Stimulated activated CD8-positive, alpha-beta memory T cell treated with anti-CD3 and anti-CD28 coated beads, Interleukin-4, amount 100 ng/mL, for 48 hours (primary cell): ENCODE data around the gene RGL1.

Source experiments
- DNase-seq: peaks from one replicate; pipeline ENCODE4 v3.0.0-alpha.2; 2020

RGL1 gene

DNA sequence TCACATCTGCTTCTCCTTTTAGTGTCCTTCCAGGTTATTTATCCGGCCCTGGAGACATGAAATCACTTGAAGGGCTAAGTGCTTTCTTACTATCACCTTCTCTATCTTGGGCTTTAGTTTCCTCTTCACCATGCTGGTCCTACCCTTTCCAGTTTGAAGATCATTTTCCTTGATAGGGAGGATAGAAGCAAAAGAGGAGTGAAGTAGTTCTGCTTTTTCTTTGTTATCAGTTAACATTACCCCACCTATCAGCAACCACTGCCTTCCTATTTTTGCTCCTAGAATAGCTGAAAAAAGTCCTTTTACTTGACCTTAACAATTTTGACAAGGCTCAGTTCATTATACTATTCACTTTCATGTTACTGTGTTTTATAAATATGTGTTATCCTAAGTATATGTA lies 19.4 kb downstream of the RGL1 start:
- DNase-seq, result no peak

GRCh38 chr1:183827801-183828200 lies 22.9 kb downstream of the RGL1 start:
- no peak for DNase-seq

- no peak for DNase-seq
Observed at GRCh38 chr1:183830389-183830788, 25.5 kb downstream of the RGL1 start.

- DNase-seq, result no peak
Observed at GRCh38 chr1:183831311-183831710, 26.4 kb downstream of the RGL1 start.

- DNase-seq, result no peak
Observed at GRCh38 chr1:183832459-183832858, 27.5 kb downstream of the RGL1 start.

DNA sequence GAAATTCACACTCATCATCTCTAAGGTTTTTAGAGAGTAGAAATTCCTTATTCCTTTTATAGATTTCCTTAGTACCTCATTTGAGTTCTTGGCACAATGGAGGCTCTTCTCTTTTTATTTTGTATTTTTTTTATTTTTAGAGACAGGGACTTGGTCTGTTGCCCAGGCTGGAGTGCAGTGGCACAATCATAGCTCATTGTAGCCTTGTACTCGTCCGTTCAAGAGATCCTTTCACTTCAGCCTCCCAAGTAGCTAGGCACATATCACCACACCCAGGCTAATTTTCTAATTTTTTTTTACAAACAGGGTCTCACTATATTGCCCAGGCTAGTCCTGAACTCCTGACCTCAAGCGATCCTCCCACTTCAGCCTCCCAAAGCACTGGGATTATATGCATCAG lies 29.6 kb downstream of the RGL1 start:
- DNase-seq, result no peak

GRCh38 chr1:183836598-183836997 lies 31.7 kb downstream of the RGL1 start:
- no peak for DNase-seq

- no peak for DNase-seq
Observed at GRCh38 chr1:183837062-183837461, 32.1 kb downstream of the RGL1 start.

- DNase-seq, result no peak
Observed at GRCh38 chr1:183838221-183838620, 33.3 kb downstream of the RGL1 start.

DNA sequence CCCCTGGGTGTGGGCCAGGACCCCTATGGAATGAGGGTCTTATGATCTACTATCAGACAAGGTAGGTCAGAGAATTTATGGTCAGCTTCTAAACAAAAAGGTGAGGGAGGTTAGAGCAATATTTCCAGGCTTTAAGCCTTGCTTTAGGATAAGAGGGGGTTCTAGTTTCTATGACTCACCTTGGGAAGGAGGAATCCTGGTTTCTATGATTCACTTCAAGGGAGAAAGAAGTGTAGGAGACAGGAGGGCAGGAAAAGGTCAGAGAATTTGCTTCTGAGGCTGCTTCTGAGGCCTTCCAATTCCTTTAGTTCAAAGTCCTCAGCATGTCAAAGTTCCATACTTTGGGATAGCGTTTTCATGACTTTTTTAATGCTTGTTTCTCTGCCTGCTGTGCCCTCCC lies 35.2 kb downstream of the RGL1 start:
- no peak for DNase-seq

GRCh38 chr1:183841550-183841949 lies 36.6 kb downstream of the RGL1 start:
- DNase-seq, result no peak

GRCh38 chr1:183841950-183842794 lies 37.3 kb downstream of the RGL1 start:
- peak; percentile 30 for DNase-seq

GRCh38 chr1:183842795-183843144 lies 37.9 kb downstream of the RGL1 start:
- no peak for DNase-seq

- DNase-seq, result no peak
Observed at GRCh38 chr1:183844806-183845205, 39.9 kb downstream of the RGL1 start.

DNA sequence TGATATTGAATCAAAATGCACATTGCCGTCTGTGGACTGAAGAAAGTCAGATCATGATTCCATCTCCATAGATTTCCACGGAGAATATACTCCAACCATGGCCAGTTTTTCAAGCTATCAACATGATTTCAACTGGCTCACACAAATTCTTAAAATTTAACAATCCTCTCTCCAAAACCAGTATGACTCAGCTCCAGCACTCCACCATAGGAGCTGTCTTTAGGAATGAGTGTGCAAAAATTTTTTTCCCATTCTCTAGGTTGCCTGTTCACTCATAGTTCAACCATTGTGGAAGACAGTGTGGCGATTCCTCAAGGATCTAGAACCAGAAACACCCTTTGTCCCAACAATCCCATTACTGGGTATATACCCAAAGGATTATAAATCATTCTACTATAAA lies 40.8 kb downstream of the RGL1 start:
- no peak for DNase-seq

- no peak for DNase-seq
Observed at GRCh38 chr1:183847641-183848040, 42.7 kb downstream of the RGL1 start.

GRCh38 chr1:183850852-183851251 lies 45.9 kb downstream of the RGL1 start:
- no peak for DNase-seq

DNA sequence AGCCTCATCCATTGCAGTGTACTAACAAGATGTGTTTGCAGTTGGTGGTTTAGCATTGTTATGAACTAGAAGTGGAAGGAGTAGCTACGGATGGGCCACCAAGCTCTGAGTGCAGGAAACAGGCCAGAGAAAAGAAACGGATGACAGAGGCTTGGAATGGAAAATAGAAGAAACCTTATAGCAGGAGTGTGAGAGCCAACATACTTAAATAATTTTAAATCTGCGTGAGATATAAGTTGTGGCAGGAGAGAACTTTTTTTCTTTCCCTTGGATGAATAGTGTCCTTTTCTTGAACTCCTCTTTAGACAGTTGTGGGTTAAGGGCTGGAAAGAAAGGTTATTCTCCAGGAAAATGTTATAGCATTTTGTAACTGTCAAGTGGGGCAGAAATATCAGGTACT lies 54.2 kb downstream of the RGL1 start:
- no peak for DNase-seq

DNA sequence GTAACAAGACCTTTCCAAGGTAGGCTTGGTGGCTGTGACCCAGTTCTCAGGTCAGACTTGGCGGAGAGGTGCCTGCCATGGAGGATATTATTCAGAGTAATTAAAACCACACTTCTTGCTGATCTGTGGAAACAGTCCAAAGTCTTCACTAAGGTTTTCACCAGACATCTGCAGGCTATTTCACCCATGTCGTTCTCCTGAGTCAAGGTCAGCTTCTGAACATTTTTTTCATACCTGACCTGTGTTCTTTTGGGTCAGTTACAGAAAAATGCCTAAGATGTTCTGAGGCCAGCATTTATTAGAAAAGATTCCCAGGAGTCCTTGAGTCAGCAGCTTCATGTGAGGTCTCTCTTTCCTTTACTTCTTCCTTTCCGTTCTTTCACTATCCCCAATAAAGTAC lies 54.9 kb downstream of the RGL1 start:
- no peak for DNase-seq

GRCh38 chr1:183862967-183863366 lies 58.0 kb downstream of the RGL1 start:
- DNase-seq, result no peak

DNA sequence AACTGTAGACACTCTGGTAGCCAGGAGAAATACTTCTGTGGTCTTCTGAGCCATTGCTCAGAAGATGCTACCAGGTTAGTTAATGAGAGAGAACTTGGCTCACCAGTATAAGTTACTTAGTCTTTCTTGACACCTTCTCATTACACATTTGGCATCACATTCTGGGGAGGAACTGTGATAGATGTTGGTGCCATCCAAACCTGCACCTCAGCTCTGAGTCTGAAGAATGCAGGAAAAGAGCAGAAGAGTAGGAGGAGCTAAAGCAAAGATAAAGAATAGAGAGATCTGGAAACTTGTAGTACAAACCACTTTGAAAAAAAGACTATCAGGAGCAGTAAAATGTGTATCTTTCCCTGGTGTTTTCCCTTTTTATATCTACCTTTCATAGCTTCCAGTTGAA lies 58.9 kb downstream of the RGL1 start:
- DNase-seq, result no peak

GRCh38 chr1:183864611-183865010 lies 59.7 kb downstream of the RGL1 start:
- DNase-seq, result no peak

- DNase-seq, result no peak
Observed at GRCh38 chr1:183869230-183869629, 64.3 kb downstream of the RGL1 start.

- no peak for DNase-seq
Observed at GRCh38 chr1:183869664-183870063, 64.7 kb downstream of the RGL1 start.

GRCh38 chr1:183870351-183871077 lies 65.6 kb downstream of the RGL1 start:
- no peak for DNase-seq
